Measurements from ENCODE around the gene VPS29. TPM values are rescaled to one million over a fixed set of nuclear protein-coding genes. Genes with fewer than 3 reads are reported as not detected.

VPS29 gene
- total RNA-seq, 1 donor from 2014 or later: 80.7 TPM

DNA sequence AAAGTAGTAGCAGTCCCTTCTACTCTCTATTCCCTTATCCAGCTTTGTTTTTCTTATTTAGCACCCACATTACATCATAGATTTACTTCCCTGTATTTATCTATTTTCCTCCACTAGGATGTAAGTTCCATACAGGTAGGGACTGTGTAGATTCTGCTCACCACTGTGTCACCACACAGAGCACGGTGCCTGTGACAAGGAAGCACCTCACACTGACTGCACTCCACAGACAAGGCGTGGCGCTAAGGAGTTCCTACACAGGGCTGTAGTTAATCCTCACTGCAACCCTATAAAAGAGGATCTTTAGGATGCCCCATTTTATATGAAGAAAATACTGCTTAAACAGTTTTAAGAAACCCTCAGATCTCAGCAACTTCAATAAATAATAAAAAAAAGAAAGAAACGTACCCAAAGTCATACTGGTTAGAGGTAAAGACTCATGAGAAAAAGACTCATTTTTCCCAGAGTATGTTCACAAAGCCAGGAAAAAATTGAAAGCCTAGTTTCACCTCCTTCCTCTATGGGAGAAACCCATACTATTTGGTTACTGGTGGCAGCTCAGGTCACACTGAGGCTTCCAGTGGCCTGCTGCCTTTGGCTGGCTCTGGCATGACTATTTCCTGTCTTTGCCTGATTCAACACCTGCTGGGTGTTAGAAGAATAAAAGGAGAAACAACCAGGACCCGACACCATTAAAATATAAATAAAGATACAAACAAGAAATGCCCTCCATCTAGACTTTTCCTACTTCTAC is 37.1 kb upstream of the VPS29 start:
- Histone ChIP-seq H3K79me2 (ENCODE audit: insufficient read depth, low read length) (no peaks in the 10 kb centered on the region), H3K9me3 (ENCODE audit: insufficient read depth, low read depth, low read length) (no peaks in the 10 kb centered on the region), H3K27ac (ENCODE audit: low read depth, low read length) (no peak overlapping the region), H2AFZ (ENCODE audit: low read depth, low read length) (no peak overlapping the region), H4K20me1 (ENCODE audit: insufficient read depth, low read length) (peaks cover 32% of the 10 kb centered on the region), H3K36me3 (ENCODE audit: insufficient read depth, low read length) (peaks cover 23% of the 10 kb centered on the region), H3K4me2 (ENCODE audit: low read length) (no peak overlapping the region), H3K4me1 (ENCODE audit: insufficient read depth, low read length) (peaks cover 9% of the 10 kb centered on the region), H3K9ac (ENCODE audit: low read length) (no peak overlapping the region), H3K27me3 (ENCODE audit: insufficient read depth, low read length) (no peaks in the 10 kb centered on the region), H3K4me3 (ENCODE audit: insufficient read depth, low read depth, low read length) (no peak overlapping the region)
- Mint-ChIP-seq H3K27ac (ENCODE audit: unreplicated experiment) (no peak overlapping the region), H3K9me3 (ENCODE audit: unreplicated experiment) (no peaks in the 10 kb centered on the region), H3K36me3 (ENCODE audit: low read depth, unreplicated experiment) (peaks cover 14% of the 10 kb centered on the region), H3K4me1 (ENCODE audit: low read depth, unreplicated experiment) (peaks cover 5% of the 10 kb centered on the region), H3K27me3 (ENCODE audit: low read depth, unreplicated experiment) (no peaks in the 10 kb centered on the region), H3K4me3 (ENCODE audit: unreplicated experiment) (no peak overlapping the region)
- FAIRE-seq (no peak), DNase-seq (ENCODE audit: low read depth) (no peak)
- TF ChIP-seq CTCF (IDR thresholded peaks at IDR 0.05; ENCODE audit: insufficient read depth, low read depth, low read length) (no peak), EZH2 (IDR thresholded peaks at IDR 0.05; ENCODE audit: insufficient read depth, low read length) (no peak)

DNA sequence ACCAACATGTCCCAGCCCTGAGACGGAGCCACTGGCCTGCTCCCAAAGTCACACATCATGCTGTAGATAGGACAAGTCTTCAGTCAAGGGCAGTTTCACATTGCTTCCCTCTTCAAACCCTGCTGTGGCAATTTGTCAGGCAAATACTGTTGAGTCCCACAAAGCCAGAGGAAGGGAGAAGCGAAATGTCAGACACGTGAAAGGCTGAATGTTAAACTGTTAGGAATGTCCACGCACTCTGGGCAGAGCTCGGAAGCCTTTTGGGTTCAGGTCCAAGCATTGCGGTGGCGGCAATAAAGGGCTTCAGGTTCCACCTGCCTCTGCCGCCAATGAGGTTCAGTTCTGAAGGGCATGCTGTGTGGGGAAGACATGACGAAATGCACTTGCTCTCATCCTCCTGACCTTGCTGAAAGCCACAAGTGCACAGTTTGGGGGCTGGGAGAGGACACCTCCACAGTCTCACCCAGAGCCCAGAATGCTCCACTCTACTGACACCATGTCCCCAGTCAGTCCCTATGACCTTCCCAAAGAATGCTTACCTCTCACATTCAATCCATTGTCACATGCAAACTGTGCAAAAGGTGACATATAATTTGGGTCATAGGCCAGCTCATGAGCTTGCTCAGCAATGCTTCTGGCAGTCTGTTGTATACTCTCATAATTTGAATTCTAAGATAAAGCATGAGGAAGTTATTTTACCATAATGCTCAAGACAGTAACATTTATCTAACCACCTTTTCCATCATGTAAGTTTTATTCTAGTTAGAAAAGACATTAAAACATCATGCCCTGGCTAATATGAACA is 35.9 kb upstream of the VPS29 start:
- H3K9me3 ChIP-seq (ENCODE audit: insufficient read depth, low read depth, low read length): no peaks in the 10 kb centered on the region
- peaks cover 23% of the 10 kb centered on the region for H3K36me3 ChIP-seq (ENCODE audit: insufficient read depth, low read length)
- peaks cover 12% of the 10 kb centered on the region for H3K36me3 Mint-ChIP-seq (ENCODE audit: low read depth, unreplicated experiment)
- H3K4me3 ChIP-seq (ENCODE audit: insufficient read depth, low read depth, low read length): no peak overlapping the region
- no peaks in the 10 kb centered on the region for H3K27me3 ChIP-seq (ENCODE audit: insufficient read depth, low read length)
- TF ChIP-seq CTCF (IDR thresholded peaks at IDR 0.05; ENCODE audit: insufficient read depth, low read depth, low read length) (no peak), EZH2 (IDR thresholded peaks at IDR 0.05; ENCODE audit: insufficient read depth, low read length) (no peak)
- H3K4me2 ChIP-seq (ENCODE audit: low read length): no peak overlapping the region
- peaks cover 7% of the 10 kb centered on the region for H3K4me1 Mint-ChIP-seq (ENCODE audit: low read depth, unreplicated experiment)
- no peak overlapping the region for H2AFZ ChIP-seq (ENCODE audit: low read depth, low read length)
- H3K79me2 ChIP-seq (ENCODE audit: insufficient read depth, low read length): no peaks in the 10 kb centered on the region
- no peak overlapping the region for H3K4me3 Mint-ChIP-seq (ENCODE audit: unreplicated experiment)
- no peak overlapping the region for H3K27ac ChIP-seq (ENCODE audit: low read depth, low read length)
- peak; percentile 76 for DNase-seq (ENCODE audit: low read depth)
- no peaks in the 10 kb centered on the region for H3K9me3 Mint-ChIP-seq (ENCODE audit: unreplicated experiment)
- no peak overlapping the region for H3K27ac Mint-ChIP-seq (ENCODE audit: unreplicated experiment)
- peaks cover 23% of the 10 kb centered on the region for H4K20me1 ChIP-seq (ENCODE audit: insufficient read depth, low read length)
- H3K9ac ChIP-seq (ENCODE audit: low read length): no peak overlapping the region
- FAIRE-seq: no peak
- H3K27me3 Mint-ChIP-seq (ENCODE audit: low read depth, unreplicated experiment): no peaks in the 10 kb centered on the region
- H3K4me1 ChIP-seq (ENCODE audit: insufficient read depth, low read length): peaks cover 3% of the 10 kb centered on the region

Measured in astrocyte (in vitro differentiated cells and primary cell).